CD8-positive, alpha-beta memory T cell (primary cell): ENCODE data around the gene RARB. TPM values are rescaled to one million over a fixed set of nuclear protein-coding genes. Genes with fewer than 3 reads are reported as not detected.

ENCODE experiments used
- CTCF ChIA-PET: fragments of 350-600 bp; sonication (Branson Sonifier 250); formaldehyde crosslinking; loops from one replicate; lab custom pipeline; 2021; ENCODE audit warnings: antibody characterized with exemption; lab: Charles Lee
- POLR2A ChIA-PET: fragments of 350-600 bp; sonication (Branson Sonifier 250); formaldehyde crosslinking; loops from one replicate; lab custom pipeline; 2021; ENCODE audit warnings: antibody characterized with exemption; lab: Charles Lee
- DNase-seq, 5 donors: peaks; one replicate each; pipeline versions ENCODE4 v3.0.0 to v3.0.0-alpha.2; 2020 to 2022; ENCODE audit warnings: mixed read lengths in 1 of 5
- H3K27ac ChIP-seq: one replicate; pipeline ENCODE4 v1.7.0; 2013; ENCODE audit warnings: low read depth, mild to moderate bottlenecking, low read length, moderate library complexity
- H3K27me3 ChIP-seq: 2 replicates; pipeline ENCODE4 v1.7.0; 2013; ENCODE audit warnings: low read length, mild to moderate bottlenecking; ENCODE audit not compliant: insufficient read depth, poor library complexity, severe bottlenecking
- H3K36me3 ChIP-seq: 2 replicates; pipeline ENCODE4 v1.7.0; 2013; ENCODE audit warnings: mild to moderate bottlenecking, low read length, moderate library complexity; ENCODE audit not compliant: insufficient read depth
- H3K4me1 ChIP-seq: 2 replicates; pipeline ENCODE4 v1.7.0; 2013; ENCODE audit warnings: mild to moderate bottlenecking, low read length, moderate library complexity; ENCODE audit not compliant: insufficient read depth
- H3K4me3 ChIP-seq: 2 replicates; pipeline ENCODE4 v1.7.0; 2013; ENCODE audit warnings: mild to moderate bottlenecking, low read length
- H3K9me3 ChIP-seq: 2 replicates; pipeline ENCODE4 v1.7.0; 2013; ENCODE audit warnings: mild to moderate bottlenecking, low read length
- H3K27ac Mint-ChIP-seq, 8 donors: one replicate each; pipeline ENCODE4 v1.8.0; 2020 to 2021; ENCODE audit warnings: mixed read lengths in 8 of 8, mild to moderate bottlenecking in 6 of 8, inconsistent platforms in 3 of 8, moderate library complexity in 3 of 8
- H3K27me3 Mint-ChIP-seq, 2 donors: one replicate each; pipeline ENCODE4 v1.8.0; 2020 to 2021; ENCODE audit warnings: mixed read lengths in 2 of 2, mild to moderate bottlenecking in 1 of 2, moderate library complexity in 1 of 2
- H3K36me3 Mint-ChIP-seq, 3 donors: one replicate each; pipeline ENCODE4 v1.8.0; 2020 to 2021; ENCODE audit warnings: mixed read lengths in 3 of 3, inconsistent platforms in 1 of 3, mild to moderate bottlenecking in 1 of 3
- H3K4me1 Mint-ChIP-seq, 3 donors: one replicate each; pipeline ENCODE4 v1.8.0; 2020 to 2021; ENCODE audit warnings: mixed read lengths in 3 of 3, inconsistent platforms in 1 of 3, mild to moderate bottlenecking in 1 of 3
- H3K4me3 Mint-ChIP-seq, 7 donors: one replicate each; pipeline ENCODE4 v1.8.0; 2020 to 2021; ENCODE audit warnings: mixed read lengths in 7 of 7, mild to moderate bottlenecking in 6 of 7, moderate library complexity in 4 of 7, inconsistent platforms in 2 of 7
- H3K9me3 Mint-ChIP-seq, 5 donors: one replicate each; pipeline ENCODE4 v1.8.0; 2020 to 2022; ENCODE audit warnings: mixed read lengths in 5 of 5, mild to moderate bottlenecking in 3 of 5, moderate library complexity in 2 of 5, inconsistent platforms in 1 of 5
- polyA plus RNA-seq: library from polyadenylated mRNA; unstranded; fragments of 300-500 nt; fragmentation: Illumina TruSeq; gene quantifications from one replicate; pipeline ENCODE4 v1.2.3, GENCODE V29; 2021
- total RNA-seq, 2 experiments: library from RNA; stranded (reverse); gene quantifications; one replicate each; pipeline ENCODE4 v1.2.3, GENCODE V29; 2021

Gene RARB
- total and polyA plus RNA-seq, 3 experiments from 2014 or later, result not detected

DNA sequence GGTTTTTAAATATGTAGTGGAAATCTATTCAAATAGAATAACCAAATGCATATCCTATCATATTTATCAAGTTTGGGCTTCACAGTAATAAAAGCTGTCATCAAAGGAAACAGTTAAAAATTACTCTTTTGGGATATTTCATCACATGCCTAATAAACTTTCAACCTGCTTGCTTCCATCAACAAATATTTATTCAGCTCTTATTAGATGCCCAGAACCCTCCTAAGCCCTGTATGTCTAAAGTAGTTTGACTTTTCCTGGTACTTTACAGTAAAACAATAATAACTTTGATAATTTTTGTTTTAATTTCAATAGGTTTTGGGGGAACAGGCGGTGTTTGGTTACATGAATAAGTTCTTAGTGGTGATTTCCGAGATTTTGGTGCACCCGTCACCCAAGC, 37.5 kb upstream of the RARB start:
- Mint-ChIP-seq H3K36me3 (no peaks in the 10 kb centered on the region), H3K4me3 (no peak overlapping the region), H3K27ac (no peak overlapping the region), H3K4me1 (no peaks in the 10 kb centered on the region), H3K27me3 (peaks cover 0 to under 1% of the 10 kb centered on the region in 2 donors), H3K9me3 (peaks cover 0 to 8% (median 0%) of the 10 kb centered on the region in 5 donors)
- POLR2A ChIA-PET, result no interaction called here
- H3K4me1 ChIP-seq, result no peaks in the 10 kb centered on the region
- no peaks in the 10 kb centered on the region for H3K9me3 ChIP-seq
- no peak overlapping the region for H3K4me3 ChIP-seq
- no peaks in the 10 kb centered on the region for H3K27me3 ChIP-seq
- H3K36me3 ChIP-seq, result no peaks in the 10 kb centered on the region
- H3K27ac ChIP-seq, result no peak overlapping the region
- DNase-seq, result no peak
- CTCF ChIA-PET, result no interaction called here

GRCh38 chr3:25396251-25396650, 31.8 kb upstream of the RARB start:
- no peak overlapping the region for H3K27ac ChIP-seq
- DNase-seq, result no peak
- peaks cover 0 to 8% (median 0%) of the 10 kb centered on the region in 5 donors for H3K9me3 Mint-ChIP-seq
- H3K9me3 ChIP-seq, result no peaks in the 10 kb centered on the region
- no peaks in the 10 kb centered on the region for H3K4me1 Mint-ChIP-seq
- H3K4me3 ChIP-seq, result no peak overlapping the region
- no peaks in the 10 kb centered on the region for H3K36me3 Mint-ChIP-seq
- ChIA-PET POLR2A (no interaction called here), CTCF (no interaction called here)
- no peaks in the 10 kb centered on the region for H3K27me3 ChIP-seq
- peaks cover 0 to 2% of the 10 kb centered on the region in 2 donors for H3K27me3 Mint-ChIP-seq
- no peak overlapping the region for H3K27ac Mint-ChIP-seq
- no peak overlapping the region for H3K4me3 Mint-ChIP-seq
- H3K36me3 ChIP-seq, result no peaks in the 10 kb centered on the region
- H3K4me1 ChIP-seq, result no peaks in the 10 kb centered on the region

DNA sequence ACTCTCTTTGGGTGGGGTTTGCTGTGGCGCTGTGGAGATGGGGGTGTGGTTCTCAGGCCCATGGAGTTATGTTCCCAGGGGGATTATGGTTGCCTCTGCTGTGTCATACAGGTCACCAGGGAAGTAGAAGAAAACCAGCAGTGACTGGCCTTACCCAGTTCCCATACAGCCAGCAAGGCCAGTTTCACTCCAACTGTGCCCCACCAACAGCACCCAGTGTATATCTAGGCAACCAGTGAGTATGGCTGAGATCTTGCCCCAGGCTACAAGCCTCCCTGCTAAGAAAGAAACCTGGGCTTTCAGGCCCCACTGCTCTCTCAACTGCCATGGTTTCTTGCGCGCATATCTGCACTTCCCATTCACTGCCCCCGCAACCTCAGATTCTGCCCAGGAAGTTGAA, 31.4 kb upstream of the RARB start:
- H3K27me3 ChIP-seq, result no peaks in the 10 kb centered on the region
- CTCF ChIA-PET, result no interaction called here
- peaks cover 0 to 2% of the 10 kb centered on the region in 2 donors for H3K27me3 Mint-ChIP-seq

GRCh38 chr3:25397150-25397549, 30.9 kb upstream of the RARB start:
- Histone ChIP-seq H3K9me3 (no peaks in the 10 kb centered on the region), H3K4me3 (no peak overlapping the region), H3K4me1 (no peaks in the 10 kb centered on the region), H3K27ac (no peak overlapping the region), H3K27me3 (no peaks in the 10 kb centered on the region), H3K36me3 (no peaks in the 10 kb centered on the region)
- POLR2A ChIA-PET, result no interaction called here
- peaks cover 0 to 2% of the 10 kb centered on the region in 2 donors for H3K27me3 Mint-ChIP-seq
- H3K27ac Mint-ChIP-seq, result no peak overlapping the region
- H3K4me3 Mint-ChIP-seq, result no peak overlapping the region
- CTCF ChIA-PET, result no interaction called here
- H3K4me1 Mint-ChIP-seq, result no peaks in the 10 kb centered on the region
- no peak for DNase-seq
- H3K9me3 Mint-ChIP-seq, result peaks cover 0 to 8% (median 1%) of the 10 kb centered on the region in 5 donors
- peaks cover 0 to 2% (median 0%) of the 10 kb centered on the region in 3 donors for H3K36me3 Mint-ChIP-seq

More for the DNA sequence above, 31.4 kb upstream of the RARB start:
- no peak overlapping the region for H3K4me3 ChIP-seq
- no peak overlapping the region for H3K4me3 Mint-ChIP-seq
- H3K9me3 ChIP-seq, result no peaks in the 10 kb centered on the region
- H3K36me3 ChIP-seq, result no peaks in the 10 kb centered on the region
- no peaks in the 10 kb centered on the region for H3K4me1 Mint-ChIP-seq
- POLR2A ChIA-PET, result no interaction called here
- no peak overlapping the region for H3K27ac Mint-ChIP-seq
- H3K36me3 Mint-ChIP-seq, result peaks cover 0 to 2% (median 0%) of the 10 kb centered on the region in 3 donors
- no peaks in the 10 kb centered on the region for H3K4me1 ChIP-seq
- no peak overlapping the region for H3K27ac ChIP-seq
- H3K9me3 Mint-ChIP-seq, result peaks cover 0 to 8% (median 0%) of the 10 kb centered on the region in 5 donors
- DNase-seq, result no peak

GRCh38 chr3:25400587-25400986, 27.5 kb upstream of the RARB start:
- no peak overlapping the region for H3K27ac Mint-ChIP-seq
- Histone ChIP-seq H3K27me3 (no peaks in the 10 kb centered on the region), H3K27ac (no peak overlapping the region), H3K4me1 (no peaks in the 10 kb centered on the region), H3K9me3 (no peaks in the 10 kb centered on the region), H3K4me3 (no peak overlapping the region), H3K36me3 (no peaks in the 10 kb centered on the region)
- POLR2A ChIA-PET, result no interaction called here
- CTCF ChIA-PET, result no interaction called here
- no peak overlapping the region for H3K4me3 Mint-ChIP-seq
- H3K27me3 Mint-ChIP-seq, result peaks cover 0 to 2% of the 10 kb centered on the region in 2 donors
- no peaks in the 10 kb centered on the region for H3K4me1 Mint-ChIP-seq
- peaks cover 0 to 2% (median 0%) of the 10 kb centered on the region in 3 donors for H3K36me3 Mint-ChIP-seq
- no peak for DNase-seq
- peaks cover 0 to 9% (median 4%) of the 10 kb centered on the region in 5 donors for H3K9me3 Mint-ChIP-seq

DNA sequence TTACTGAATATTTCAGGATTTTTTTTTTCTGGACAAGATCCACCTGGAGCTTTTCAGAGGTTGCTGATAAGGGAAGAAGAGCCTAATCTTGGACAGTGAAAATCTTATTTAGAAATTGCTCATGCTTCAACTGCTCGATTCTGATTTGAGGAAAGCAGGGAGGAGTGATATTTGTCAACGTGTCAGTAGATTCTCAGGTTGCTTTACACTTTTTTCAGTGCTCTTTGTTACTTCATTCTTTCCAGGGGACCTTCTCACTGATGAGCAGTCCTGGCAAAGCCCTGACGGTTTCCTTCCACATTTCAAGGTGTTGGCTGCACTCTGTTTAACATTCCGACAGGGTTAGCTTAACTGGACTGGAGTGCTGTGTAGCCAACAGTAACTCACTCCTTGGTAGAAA, 24.1 kb upstream of the RARB start:
- DNase-seq, result no peak
- H3K27ac ChIP-seq, result no peak overlapping the region
- H3K4me3 ChIP-seq, result no peak overlapping the region
- H3K4me1 ChIP-seq, result no peaks in the 10 kb centered on the region
- H3K36me3 Mint-ChIP-seq, result peaks cover 0 to 2% (median 0%) of the 10 kb centered on the region in 3 donors
- POLR2A ChIA-PET, result no interaction called here
- CTCF ChIA-PET, result no interaction called here
- H3K36me3 ChIP-seq, result no peaks in the 10 kb centered on the region
- H3K27me3 ChIP-seq, result no peaks in the 10 kb centered on the region
- no peak overlapping the region for H3K4me3 Mint-ChIP-seq
- no peaks in the 10 kb centered on the region for H3K27me3 Mint-ChIP-seq
- peaks cover 2 to 6% (median 4%) of the 10 kb centered on the region in 5 donors for H3K9me3 Mint-ChIP-seq
- no peak overlapping the region for H3K27ac Mint-ChIP-seq
- no peaks in the 10 kb centered on the region for H3K4me1 Mint-ChIP-seq
- H3K9me3 ChIP-seq, result no peaks in the 10 kb centered on the region

GRCh38 chr3:25404569-25404968, 23.5 kb upstream of the RARB start:
- H3K4me1 Mint-ChIP-seq, result no peaks in the 10 kb centered on the region
- Histone ChIP-seq H3K27ac (no peak overlapping the region), H3K27me3 (no peaks in the 10 kb centered on the region), H3K4me1 (no peaks in the 10 kb centered on the region), H3K9me3 (no peaks in the 10 kb centered on the region), H3K36me3 (no peaks in the 10 kb centered on the region), H3K4me3 (no peak overlapping the region)
- DNase-seq, result no peak
- POLR2A ChIA-PET, result no interaction called here
- no peaks in the 10 kb centered on the region for H3K27me3 Mint-ChIP-seq
- CTCF ChIA-PET, result no interaction called here
- H3K9me3 Mint-ChIP-seq, result peaks cover 2 to 6% (median 4%) of the 10 kb centered on the region in 5 donors
- no peak overlapping the region for H3K4me3 Mint-ChIP-seq
- H3K27ac Mint-ChIP-seq, result no peak overlapping the region
- peaks cover 0 to 2% (median 0%) of the 10 kb centered on the region in 3 donors for H3K36me3 Mint-ChIP-seq

- H3K27ac Mint-ChIP-seq, result no peak overlapping the region
Measured at GRCh38 chr3:25405335-25405734, 22.7 kb upstream of the RARB start.

More at GRCh38 chr3:25405335-25405734, 22.7 kb upstream of the RARB start:
- Mint-ChIP-seq H3K4me1 (no peaks in the 10 kb centered on the region), H3K27me3 (no peaks in the 10 kb centered on the region), H3K36me3 (peaks cover 0 to 2% (median 0%) of the 10 kb centered on the region in 3 donors), H3K9me3 (peaks cover 2 to 6% (median 4%) of the 10 kb centered on the region in 5 donors), H3K4me3 (no peak overlapping the region)
- POLR2A ChIA-PET, result no interaction called here
- Histone ChIP-seq H3K27ac (no peak overlapping the region), H3K9me3 (no peaks in the 10 kb centered on the region), H3K36me3 (no peaks in the 10 kb centered on the region), H3K27me3 (no peaks in the 10 kb centered on the region), H3K4me1 (no peaks in the 10 kb centered on the region), H3K4me3 (no peak overlapping the region)
- DNase-seq, result no peak
- CTCF ChIA-PET, result no interaction called here
